Activated CD8-positive, alpha-beta memory T cell treated with anti-CD3 and anti-CD28 coated beads for 1 hour (primary cell): ENCODE results near the gene FAF1.

ENCODE experiments used
- DNase-seq, 2 donors: peaks; one replicate each; pipeline ENCODE4 v3.0.0-alpha.2; 2020; ENCODE audit warnings: low read depth in 1 of 2; ENCODE audit errors: extremely low read depth in 1 of 2

FAF1 gene

DNA sequence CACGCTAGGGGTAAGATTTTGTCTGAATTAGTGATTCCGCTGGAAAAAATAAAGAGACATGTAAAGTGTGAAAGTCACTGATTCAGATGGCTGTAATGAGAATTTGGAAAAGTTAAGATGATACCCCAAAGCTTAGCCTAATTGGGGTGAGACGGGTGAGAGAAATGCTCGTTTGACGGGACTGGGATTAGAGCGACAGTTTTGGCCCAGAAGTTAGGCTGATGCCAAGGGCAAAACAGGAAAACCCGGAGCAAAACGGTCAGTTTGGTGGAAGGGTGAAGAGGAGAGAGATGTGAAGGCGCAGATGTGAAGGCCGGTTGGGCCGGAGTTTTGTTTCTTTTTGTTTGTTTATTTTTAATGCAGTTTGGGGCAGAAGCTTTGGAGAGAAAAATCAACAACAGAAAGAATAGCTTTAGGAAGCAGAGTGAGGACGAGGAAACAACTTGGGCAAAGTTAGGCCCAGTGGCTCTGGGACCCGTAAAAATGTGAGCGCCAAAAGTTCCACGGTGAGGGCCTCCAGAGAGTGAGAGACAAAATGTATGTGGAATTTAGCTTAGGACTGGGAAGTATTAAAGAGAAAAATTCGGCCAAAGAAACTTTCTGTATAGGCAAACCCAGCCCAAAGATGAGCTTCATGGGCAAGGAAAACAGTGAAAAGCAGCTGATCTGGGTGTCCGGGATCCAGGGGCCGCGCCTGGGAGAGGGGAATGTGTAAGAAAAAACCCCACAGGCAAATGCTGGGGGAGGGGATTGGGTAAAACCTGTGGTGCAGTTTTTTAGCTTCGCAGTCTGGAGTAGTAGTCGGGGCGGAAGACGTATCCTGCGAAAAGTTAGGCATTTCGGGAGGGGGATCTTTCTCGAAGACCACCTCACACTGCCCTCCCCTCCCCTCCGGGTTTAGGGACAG lies 538.0 kb downstream of the FAF1 start:
- no peak for DNase-seq

DNA sequence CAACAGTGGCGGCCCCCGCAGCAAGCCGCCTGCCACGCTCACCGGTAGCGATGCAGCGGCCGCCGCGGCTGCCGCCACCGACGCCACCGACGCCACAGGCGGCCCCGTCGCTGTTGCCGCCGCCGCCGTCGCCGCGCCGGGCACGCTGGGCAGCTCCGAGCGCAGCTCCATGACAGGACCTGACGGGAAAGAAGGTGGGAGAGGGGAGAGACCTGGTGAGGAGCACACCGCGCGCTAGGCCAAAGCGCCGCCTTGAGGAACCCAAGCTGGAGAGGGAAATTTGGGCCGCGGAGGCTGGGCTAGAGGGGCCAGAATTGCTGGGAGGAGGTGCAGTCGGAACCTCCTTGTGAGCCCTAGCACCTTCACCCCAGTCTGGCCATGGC lies 538.7 kb downstream of the FAF1 start:
- no peak for DNase-seq

DNA sequence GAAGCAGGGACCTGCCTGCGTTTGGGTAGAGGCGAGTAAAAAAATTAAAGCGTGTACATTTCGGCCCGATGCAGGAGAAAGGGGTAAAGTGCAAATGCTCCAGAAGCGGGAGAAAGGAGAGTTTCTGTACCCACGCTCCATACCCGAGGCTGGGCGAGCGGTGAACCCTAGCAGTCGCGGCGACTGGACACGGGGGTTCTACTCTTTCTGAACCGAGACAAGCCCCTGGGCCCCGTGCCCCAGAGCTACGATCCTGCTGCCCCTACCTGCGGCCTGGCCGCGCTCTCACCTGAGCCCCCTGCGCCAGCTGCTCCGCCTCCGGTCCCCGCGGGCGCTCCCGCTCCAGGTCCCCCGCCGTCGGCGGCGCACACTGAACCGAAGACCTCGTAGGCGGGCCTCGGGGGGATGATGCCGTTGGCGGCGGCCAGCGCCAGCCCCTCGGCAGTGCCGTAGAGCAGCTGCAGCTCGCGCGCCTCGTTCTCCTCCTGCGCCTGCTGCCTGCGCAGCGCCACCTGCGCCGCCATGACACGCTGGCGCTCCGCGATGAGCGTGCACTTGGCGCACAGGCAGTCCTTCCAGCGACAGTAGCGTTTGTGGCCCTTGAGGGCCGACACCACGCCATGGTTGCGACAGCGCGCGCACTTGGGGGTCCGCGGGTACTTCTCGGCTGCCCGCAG lies 539.2 kb downstream of the FAF1 start:
- DNase-seq, result no peak

DNA sequence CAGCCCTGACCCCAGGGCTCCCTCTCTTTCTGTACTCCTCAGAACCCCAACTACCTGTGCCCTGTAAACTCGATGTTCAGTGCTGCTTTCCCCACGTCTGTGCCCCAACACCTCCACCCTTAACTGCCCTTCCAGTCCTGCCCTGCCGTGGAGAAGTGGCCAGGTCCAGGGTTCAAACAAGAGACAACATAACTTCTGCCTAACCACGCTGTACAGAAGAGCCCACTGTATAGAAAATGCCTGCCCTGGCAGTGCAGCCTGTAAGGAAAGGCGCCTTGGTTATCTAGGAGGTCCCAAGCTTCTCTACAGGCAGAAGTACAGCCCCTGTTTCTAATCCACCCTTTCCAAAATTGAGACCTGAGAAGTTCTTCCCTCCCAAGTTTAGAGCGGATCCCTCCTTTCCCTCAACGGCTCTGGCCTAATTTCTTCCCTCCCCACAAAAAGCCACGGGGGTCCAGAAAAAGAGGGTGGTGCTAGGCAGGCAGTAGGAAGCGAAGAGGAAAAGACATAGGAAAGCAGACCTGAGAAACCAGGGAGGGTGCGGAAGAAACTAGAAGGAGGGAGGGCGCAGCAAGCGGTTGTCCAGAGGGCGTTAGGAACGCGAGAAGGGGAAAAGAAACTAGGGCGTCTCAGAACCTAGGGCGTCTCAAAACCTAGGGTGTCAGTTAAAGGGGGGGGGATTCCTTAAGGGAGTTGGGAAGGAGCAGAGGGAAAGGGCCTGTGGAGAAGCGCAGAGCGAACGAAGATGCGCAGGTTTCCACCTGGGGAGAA lies 540.0 kb downstream of the FAF1 start:
- no peak for DNase-seq

DNA sequence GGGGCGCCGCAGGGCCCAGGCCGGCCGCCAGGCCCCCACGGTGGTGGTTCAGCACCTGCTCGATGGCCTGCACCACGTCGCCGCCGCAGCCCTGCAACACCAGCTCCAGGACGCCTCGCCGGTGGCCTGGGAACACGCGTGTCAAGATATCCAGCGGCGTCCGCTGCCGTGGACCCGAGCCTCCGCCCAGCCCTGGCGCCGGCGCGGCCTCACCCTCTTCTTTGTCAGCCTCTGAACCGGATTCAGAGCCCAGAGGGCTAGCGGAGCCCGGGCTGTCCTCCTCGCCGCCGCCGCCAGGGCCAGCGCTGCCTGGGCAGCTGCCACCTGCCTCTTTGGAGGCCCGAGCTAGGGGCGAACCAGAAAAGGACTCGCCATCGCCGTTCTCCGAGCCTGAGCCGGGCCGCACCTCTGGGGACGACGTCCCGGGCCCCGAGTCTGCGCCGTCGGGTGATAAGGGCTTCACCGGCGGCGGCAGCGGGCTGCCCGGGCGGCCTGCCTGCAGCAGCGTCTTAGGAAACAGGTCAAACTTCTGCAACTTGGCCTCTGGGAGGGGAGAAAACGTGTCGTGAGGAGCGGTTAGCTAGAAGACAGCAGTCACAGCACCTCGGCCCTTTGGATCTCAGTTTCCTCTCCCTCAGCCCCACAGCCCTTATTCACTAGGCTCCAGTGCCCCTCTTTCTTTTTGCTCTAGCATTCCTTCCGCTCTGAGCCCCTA lies 540.7 kb downstream of the FAF1 start:
- no peak for DNase-seq

DNA sequence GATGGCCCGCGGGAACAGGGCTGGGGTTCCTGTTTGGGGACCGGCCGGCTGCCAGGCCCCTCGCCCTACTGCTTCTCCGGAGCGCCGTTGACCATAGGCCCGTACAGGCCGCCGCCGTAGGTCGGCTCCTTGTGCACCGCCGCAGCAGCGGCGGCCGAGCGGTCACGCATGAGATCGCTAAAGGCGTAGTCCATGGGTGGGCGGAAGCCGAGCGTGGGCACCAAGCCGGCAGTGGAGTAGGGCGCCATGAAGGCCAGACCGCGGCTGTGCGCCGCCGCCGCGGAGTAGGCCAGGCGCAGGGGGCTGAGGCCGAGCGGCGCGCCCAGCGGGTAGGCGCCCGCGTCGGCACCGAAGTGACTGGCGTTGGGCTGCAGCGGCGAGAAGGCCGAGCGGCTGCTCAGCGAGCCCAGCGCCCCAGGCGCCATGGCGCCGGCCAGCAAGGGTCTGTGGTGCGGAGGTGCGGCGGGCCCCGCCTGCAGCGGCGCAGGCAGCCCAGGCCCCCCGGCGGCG lies 541.4 kb downstream of the FAF1 start:
- DNase-seq, result no peak

DNA sequence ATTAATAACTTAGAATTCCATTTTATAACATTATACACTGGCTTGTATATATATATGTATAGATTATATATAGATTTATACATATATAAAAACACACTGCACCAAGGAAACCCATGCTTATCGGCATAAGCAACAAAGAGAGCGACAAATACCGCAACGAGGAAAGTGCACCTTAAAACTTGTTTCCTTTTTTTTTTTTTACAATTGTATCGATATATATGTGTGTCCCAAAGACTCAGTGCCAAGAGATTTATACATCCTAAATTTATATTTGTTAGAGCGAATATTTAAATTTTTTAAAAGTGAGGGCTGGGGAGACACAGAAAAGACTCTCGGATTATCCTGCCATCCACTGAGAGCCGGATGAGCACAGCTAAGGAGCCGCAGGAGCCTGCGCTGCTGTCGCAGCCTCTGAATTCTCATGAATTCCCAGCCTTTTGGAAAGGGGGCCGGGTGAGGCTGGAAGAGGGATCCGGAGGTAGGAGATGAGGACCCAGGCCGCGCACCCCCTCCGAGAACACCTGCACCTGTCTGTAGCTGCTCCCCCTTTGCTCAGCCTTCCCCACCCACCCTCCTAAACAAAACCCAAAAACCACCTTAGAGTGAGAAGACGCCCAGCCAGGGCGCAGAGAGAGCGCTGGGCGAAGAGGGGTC lies 542.0 kb downstream of the FAF1 start:
- no peak for DNase-seq

DNA sequence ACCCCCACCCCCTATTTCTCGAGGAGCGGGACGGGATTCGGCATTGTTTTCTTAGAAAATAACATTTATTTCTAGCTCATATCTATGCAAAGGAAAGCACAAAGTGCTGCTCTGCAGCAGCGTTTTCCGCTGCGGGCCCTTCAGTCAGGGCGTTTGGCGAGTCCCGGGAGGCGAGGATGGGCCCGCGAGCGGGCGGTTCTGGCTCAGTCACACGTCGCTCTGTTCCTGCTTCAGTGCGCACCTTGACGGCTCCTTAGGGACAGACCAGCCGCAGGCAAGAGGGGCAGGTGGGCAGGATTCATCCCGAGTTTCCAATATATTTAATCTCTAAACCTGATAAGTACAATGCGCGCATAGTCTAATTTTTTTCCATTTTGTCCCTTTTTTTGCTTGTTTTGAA lies 542.6 kb downstream of the FAF1 start:
- no peak for DNase-seq

DNA sequence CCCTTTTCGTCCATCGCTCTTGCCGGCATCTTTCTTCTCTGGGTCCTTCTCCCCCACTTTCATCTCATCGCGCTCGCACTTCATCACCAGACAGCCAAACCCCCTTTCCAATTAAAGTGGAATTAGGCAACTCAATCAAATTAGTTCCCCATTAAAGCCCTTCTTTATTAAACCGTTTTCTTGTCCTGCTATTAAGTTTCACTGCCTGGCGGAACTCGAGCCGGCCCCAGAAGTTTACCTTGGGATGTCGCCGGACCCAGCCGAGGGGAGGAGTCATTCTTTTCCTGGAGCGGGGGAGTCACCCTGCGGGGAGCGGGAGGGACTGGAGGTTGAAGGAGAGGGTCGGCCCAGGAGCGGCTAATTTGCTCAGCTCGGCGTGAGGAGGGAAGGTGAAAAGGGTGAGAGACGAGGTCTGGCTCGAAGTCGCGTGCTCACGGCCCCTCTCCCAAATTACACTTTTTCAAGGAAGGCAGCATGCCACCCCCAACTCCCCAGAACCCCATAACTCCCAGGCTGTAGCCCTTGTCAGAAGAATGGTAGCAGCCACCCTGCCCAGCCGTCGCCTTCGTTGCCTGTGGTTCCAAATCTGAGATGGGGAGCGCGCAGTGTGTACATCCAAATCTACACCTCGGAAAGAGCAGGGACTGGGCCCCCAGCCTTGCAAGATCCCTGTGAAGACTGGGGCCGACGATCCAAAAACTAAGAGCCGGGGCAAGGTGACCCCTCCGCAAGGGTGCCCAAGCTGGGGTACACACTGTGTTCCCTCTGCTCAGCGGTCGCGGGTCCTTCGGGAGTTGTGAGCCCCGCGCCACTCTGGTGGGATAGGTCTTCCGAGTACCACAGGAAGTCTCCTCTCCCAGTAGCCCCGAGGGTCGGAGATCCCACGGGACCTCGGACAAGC lies 543.3 kb downstream of the FAF1 start:
- no peak for DNase-seq

DNA sequence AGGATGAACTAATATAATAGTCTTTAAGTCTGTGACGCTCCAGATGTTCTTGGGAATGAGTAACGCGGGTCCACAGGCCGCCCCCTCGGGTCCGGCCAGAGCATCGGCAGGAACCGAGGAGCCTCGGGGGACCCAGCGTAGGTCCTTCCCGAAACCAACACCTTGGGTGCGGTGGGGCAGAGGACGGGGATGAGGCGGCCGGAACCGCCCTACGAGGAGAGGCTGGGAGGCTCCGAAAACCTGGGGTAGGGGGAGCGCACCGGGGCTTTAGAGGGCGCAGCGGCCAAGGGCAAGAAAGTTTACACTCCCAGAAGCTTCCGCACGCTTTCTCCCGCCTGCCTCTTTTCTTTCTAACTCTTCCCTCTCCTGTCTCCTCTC lies 543.9 kb downstream of the FAF1 start:
- DNase-seq, result no peak

DNA sequence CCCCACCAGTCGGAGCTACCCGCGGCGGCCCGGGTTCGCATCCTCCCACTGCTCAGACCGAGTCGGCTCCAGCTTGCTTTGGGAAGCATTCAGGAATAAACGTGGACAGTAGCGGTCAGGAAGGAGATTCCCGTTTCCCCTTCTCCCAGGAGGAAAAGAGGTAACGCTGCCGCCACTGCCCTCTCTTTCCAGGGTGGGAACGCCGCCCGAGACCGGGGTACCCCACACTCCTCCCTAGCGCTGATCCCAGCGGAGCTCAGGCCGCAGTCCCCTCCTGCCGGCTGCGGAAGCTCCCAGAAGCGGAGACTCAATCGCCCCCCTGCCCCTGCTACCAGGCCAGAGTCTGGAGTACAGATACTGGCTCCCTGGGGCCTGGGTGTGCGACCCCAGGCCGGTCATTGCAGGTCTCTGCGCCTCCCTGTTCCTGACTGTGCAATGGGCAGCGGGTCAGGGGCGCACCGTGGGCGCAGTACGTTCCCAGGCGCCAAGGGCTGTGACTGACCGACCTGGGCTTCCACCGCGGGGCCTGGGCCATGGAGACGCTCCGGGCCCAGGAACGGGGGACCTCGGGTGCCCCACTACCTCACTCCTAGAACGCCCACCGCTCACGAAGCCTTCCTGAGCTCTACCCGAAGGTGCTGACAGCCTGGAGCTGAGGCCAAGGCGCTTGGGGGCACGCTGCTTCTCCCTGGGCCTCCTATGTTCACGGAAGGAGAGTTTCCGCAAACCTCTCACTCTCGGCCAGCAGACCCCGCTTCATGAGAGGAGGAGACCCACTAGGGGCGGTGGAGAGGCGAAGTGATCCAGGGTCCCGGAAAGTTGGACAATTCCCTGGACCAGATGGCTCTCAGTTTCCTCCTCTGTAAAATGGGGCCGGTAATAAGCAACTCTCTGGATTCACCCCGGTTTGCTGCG lies 544.6 kb downstream of the FAF1 start:
- no peak for DNase-seq

DNA sequence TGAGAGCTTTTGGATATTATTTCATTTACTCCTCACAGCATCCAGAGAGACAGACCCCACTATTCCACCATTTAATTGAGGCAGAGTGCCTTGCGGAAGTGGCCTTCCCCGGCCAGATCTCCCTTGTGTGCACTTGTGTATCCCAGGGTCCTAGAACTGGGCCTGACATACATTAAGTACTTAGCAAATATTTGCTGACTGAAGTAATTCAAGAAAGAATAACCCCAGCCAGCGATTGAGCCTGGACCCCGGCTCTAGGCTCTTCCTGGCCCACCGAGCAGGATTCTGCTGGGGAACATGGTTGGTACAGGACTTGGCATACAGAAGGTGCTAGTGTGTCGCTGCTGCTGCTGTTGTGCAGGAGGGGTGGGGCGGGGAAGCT lies 545.2 kb downstream of the FAF1 start:
- DNase-seq, result no peak

DNA sequence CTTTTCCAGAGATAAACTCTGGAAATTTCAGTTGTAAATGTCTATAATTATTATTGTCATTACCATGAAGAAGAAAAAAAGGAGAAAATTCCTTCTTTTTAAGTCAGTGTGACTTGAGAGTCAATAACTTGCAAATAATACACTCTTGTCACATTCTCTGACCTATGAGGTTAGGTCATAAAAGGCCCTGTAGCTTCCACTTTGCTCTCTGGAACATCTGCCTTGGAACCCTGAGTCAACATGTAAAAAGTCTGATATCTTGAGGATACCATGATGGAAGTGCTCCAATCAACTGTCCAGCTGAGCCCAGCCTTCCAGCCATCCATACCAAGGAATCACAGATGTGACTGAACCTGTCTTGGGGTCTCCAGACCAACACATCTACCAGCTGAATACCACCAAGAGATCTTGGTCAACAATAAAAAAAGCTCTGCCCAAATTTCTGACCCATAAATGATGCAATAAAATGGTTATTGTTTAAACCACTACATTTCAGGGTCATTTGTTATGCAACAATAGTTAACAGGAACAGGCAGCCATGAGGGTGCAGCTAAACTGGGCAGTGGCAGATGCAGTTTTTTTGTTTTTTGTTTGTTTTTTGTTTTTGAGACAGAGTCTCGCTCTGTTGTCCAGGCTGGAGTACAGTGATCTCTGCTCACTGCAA lies 547.1 kb downstream of the FAF1 start:
- DNase-seq, result no peak

DNA sequence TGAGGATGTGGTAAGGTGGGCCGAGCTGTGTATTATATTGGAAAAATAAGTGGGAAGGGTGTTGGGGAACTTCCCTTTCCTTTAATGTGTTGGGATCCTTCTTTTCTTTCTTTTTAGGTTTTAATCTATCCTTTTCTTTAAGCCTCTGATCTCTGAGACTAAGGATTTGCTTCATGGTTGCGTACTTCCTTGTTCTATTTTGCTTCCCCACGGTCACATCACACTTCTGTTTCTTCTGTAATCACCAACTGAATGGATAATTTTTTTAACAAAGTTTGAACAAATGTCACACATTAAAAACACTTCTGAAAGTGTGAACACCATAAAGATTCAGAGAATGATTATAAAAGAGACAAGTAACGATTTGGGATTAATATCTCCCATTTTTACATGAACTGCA lies 554.3 kb downstream of the FAF1 start:
- no peak for DNase-seq

DNA sequence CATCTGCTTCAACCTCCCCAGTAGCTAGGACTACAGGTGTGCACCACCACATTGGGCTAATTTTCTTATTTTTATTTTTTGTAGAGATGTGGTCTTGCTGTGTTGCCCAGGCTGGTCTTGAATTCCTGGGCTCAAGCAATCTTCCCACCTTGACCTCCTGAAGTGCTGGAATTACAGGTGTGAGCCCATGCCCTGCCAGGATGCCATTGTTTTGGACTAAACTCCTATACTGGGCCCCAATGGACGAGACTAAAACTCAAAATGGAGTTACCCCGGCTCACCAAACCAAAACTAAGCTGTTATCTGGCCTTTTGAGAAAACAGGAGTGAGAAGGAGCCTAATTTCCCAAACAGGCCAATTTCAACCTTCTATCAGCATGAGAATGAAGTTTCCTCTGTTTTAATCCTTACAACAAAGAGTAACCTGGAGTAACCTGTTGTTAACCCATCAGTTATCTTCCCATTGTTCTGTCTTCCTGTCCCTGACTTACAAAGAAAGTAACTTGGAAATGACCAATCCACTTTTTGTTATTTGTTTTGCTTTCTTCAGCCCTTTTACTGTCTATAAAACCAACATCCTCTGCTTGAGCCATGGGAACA lies 566.4 kb downstream of the FAF1 start:
- no peak for DNase-seq
